ENCODE data around the gene DISC1. TPM values are rescaled to one million over a fixed set of nuclear protein-coding genes. Genes with fewer than 3 reads are reported as not detected.

Gene DISC1
- total and polyA plus RNA-seq, 2 of the 13 experiments (the other 11 are each of a cell fraction or from before 2014, with no cell fraction given): 4.2 to 4.6 TPM

DNA sequence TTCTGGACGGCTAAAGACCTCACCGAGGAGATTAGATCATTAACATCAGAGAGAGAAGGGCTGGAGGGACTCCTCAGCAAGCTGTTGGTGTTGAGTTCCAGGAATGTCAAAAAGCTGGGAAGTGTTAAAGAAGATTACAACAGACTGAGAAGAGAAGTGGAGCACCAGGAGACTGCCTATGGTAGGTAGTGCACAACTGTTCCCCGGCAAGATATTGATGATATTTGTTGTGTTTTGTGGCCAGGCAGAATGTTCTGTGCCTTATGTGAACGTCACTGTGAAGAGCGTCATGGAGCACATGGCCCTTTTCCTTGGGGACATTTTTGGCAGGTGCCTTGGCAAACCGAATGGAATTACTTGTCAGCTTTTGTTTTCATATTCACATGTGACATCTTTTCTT is 191.7 kb downstream of the DISC1 start:
- FAIRE-seq: no peak
- intact Hi-C loops (cut with micrococcal nuclease; ENCODE audit: unreplicated experiment) (no loop called here), in situ Hi-C loops (cut with HindIII; ENCODE audit: extremely low pct_ligation_motif_present, low pct_unique_long_range_greater_than_20kb) (no loop called here)
- Histone ChIP-seq H4K20me1 (ENCODE audit: insufficient read depth, low read length) (no peaks in the 10 kb centered on the region), H3K27ac (ENCODE audit: extremely low read length, insufficient read depth, low read length) (no peak overlapping the region), H3K36me3 (replicated peaks in 1 of 2; ENCODE audit: control insufficient read depth in 1 of 2, insufficient read depth in 2 of 2, low read length in 2 of 2) (peaks cover 0 to 7% of the 10 kb centered on the region in 2 experiments; a peak in 1 of 5 replicates), H2AFZ (ENCODE audit: low read length) (no peak overlapping the region), H3K4me2 (ENCODE audit: low read depth, low read length) (no peak overlapping the region), H3K4me3 (replicated peaks in 1 of 3; ENCODE audit: insufficient read depth in 1 of 3, low read depth in 2 of 3, low read length in 3 of 3) (no peak overlapping the region), H3K79me2 (ENCODE audit: insufficient read depth, low read length) (no peaks in the 10 kb centered on the region), H3K9me3 (ENCODE audit: low read length) (no peaks in the 10 kb centered on the region), H3K27me3 (ENCODE audit: control insufficient read depth in 1 of 2, insufficient read depth in 2 of 2, low read length in 2 of 2) (no peaks in the 10 kb centered on the region), H3K4me1 (ENCODE audit: insufficient read depth, low read length) (no peaks in the 10 kb centered on the region), H3K9ac (ENCODE audit: insufficient read depth, low read depth, low read length) (no peak overlapping the region)
- ATAC-seq: no peak
- no peak for DNase-seq (ENCODE audit: low spot score)
- no TSS peak for BruUV-seq (replicated peaks)
- CTCF ChIA-PET (ENCODE audit: low intra/inter-chr PET ratio, low total read pairs): no interaction called here
- WGBS (ENCODE audit: low lambda C conversion rate): 81% methylated on average over 6 of the region's 6 CpGs
- POLR2A ChIA-PET: no interaction called here
- TF ChIP-seq GPBP1L1 (CRISPR knock-in tag; IDR thresholded peaks at IDR 0.05): no peak
- TF ChIP-seq DPF2 (CRISPR knock-in tag; IDR thresholded peaks at IDR 0.05; ENCODE audit: borderline replicate concordance, low read depth): no peak
- no peak for TF ChIP-seq DBP (CRISPR knock-in tag; IDR thresholded peaks at IDR 0.05; ENCODE audit: not compliant biosample characterization)
- TF ChIP-seq NFRKB (IDR thresholded peaks at IDR 0.05): no peak
- no peak for TF ChIP-seq SIX1 (CRISPR knock-in tag; IDR thresholded peaks at IDR 0.05; ENCODE audit: borderline replicate concordance)
- TF ChIP-seq PHB2 (IDR thresholded peaks at IDR 0.05; ENCODE audit: partially characterized antibody): no peak
- no peak for TF ChIP-seq CSRNP2 (CRISPR knock-in tag; conservative IDR thresholded peaks at IDR 0.05; ENCODE audit: low read depth)
- no peak for TF ChIP-seq GLMP (CRISPR knock-in tag; IDR thresholded peaks at IDR 0.05; ENCODE audit: borderline replicate concordance)
- no peak for TF ChIP-seq MTA1 (CRISPR knock-in tag; IDR thresholded peaks at IDR 0.05; ENCODE audit: borderline replicate concordance)
- no peak for TF ChIP-seq HINFP (CRISPR knock-in tag; IDR thresholded peaks at IDR 0.05; ENCODE audit: low read depth)
- TF ChIP-seq SMAD9 (CRISPR knock-in tag; IDR thresholded peaks at IDR 0.05): no peak
- no peak for TF ChIP-seq KLF16 (CRISPR knock-in tag; IDR thresholded peaks at IDR 0.05)
- TF ChIP-seq ZNF639 (CRISPR knock-in tag; conservative IDR thresholded peaks at IDR 0.05): no peak
- no peak for TF ChIP-seq ZNF441 (CRISPR knock-in tag; IDR thresholded peaks at IDR 0.05; ENCODE audit: borderline replicate concordance)
- no peak for TF ChIP-seq YY1 (IDR thresholded peaks at IDR 0.05; ENCODE audit: insufficient read depth, insufficient replicate concordance, low read depth, low read length)
